Measurements from ENCODE around the gene RFTN2. TPM values are rescaled to one million over a fixed set of nuclear protein-coding genes. Genes with fewer than 3 reads are reported as not detected.
A peak's percentile ranks its signal among the peaks of the same experiment; 100 is the strongest.

The RFTN2 gene
- total RNA-seq, 1 donor from 2014 or later = 5.7 TPM

- no peaks in the 10 kb centered on the region for H3K27me3 Mint-ChIP-seq
- no peak overlapping the region for H3K4me3 Mint-ChIP-seq (ENCODE audit: low read depth)
- peaks cover under 1% of the 10 kb centered on the region for H3K9me3 Mint-ChIP-seq (ENCODE audit: low read depth)
Observed at GRCh38 chr2:197600306-197600705, 75.1 kb downstream of the RFTN2 start.

GRCh38 chr2:197599285-197599965 is 76.0 kb downstream of the RFTN2 start:
- Mint-ChIP-seq H3K9me3 (ENCODE audit: low read depth) (peaks cover 9% of the 10 kb centered on the region), H3K36me3 (ENCODE audit: insufficient read depth) (peaks cover 4% of the 10 kb centered on the region), H3K27ac (no peak overlapping the region), H3K4me3 (ENCODE audit: low read depth) (no peak overlapping the region), H3K27me3 (no peaks in the 10 kb centered on the region), H3K4me1 (ENCODE audit: low read depth) (no peaks in the 10 kb centered on the region)
- no peak for DNase-seq (ENCODE audit: low spot score, unreplicated experiment)
- TF ChIP-seq, protein P1, sequence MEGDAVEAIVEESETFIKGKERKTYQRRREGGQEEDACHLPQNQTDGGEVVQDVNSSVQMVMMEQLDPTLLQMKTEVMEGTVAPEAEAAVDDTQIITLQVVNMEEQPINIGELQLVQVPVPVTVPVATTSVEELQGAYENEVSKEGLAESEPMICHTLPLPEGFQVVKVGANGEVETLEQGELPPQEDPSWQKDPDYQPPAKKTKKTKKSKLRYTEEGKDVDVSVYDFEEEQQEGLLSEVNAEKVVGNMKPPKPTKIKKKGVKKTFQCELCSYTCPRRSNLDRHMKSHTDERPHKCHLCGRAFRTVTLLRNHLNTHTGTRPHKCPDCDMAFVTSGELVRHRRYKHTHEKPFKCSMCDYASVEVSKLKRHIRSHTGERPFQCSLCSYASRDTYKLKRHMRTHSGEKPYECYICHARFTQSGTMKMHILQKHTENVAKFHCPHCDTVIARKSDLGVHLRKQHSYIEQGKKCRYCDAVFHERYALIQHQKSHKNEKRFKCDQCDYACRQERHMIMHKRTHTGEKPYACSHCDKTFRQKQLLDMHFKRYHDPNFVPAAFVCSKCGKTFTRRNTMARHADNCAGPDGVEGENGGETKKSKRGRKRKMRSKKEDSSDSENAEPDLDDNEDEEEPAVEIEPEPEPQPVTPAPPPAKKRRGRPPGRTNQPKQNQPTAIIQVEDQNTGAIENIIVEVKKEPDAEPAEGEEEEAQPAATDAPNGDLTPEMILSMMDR (IDR thresholded peaks at IDR 0.05; ENCODE audit: unreplicated experiment) = peak; percentile 46

More at GRCh38 chr2:197600306-197600705, 75.1 kb downstream of the RFTN2 start:
- peaks cover under 1% of the 10 kb centered on the region for H3K36me3 Mint-ChIP-seq (ENCODE audit: insufficient read depth)
- no peak overlapping the region for H3K27ac Mint-ChIP-seq
- TF ChIP-seq, protein P1 (IDR thresholded peaks at IDR 0.05; ENCODE audit: unreplicated experiment) = no peak
- DNase-seq (ENCODE audit: low spot score, unreplicated experiment) = no peak
- H3K4me1 Mint-ChIP-seq (ENCODE audit: low read depth) = no peaks in the 10 kb centered on the region

DNA sequence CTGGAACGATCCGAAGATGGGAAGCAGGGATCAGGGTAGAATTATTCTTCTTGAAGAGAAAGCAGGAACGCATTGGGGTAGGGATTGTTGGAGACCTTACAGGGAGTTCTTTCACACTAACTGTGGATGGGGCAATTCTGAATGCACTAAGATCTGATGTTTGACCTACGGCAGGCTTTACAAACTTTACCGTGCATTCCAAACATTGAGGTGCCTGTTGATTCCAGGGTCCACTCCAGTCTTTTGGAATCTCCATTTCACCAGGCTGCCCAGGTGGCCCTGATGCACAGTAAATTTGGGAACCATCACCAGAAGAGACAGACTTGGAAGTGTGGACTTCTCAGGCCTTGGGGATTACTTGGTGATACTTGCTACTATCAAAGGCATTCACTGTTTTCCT is 76.9 kb downstream of the RFTN2 start:
- no peak overlapping the region for H3K4me3 Mint-ChIP-seq (ENCODE audit: low read depth)
- H3K9me3 Mint-ChIP-seq (ENCODE audit: low read depth) = peaks cover 9% of the 10 kb centered on the region
- H3K4me1 Mint-ChIP-seq (ENCODE audit: low read depth) = no peaks in the 10 kb centered on the region
- TF ChIP-seq, protein P1 (IDR thresholded peaks at IDR 0.05; ENCODE audit: unreplicated experiment) = no peak
- H3K27ac Mint-ChIP-seq = no peak overlapping the region
- peaks cover 4% of the 10 kb centered on the region for H3K36me3 Mint-ChIP-seq (ENCODE audit: insufficient read depth)
- DNase-seq (ENCODE audit: low spot score, unreplicated experiment) = no peak
- no peaks in the 10 kb centered on the region for H3K27me3 Mint-ChIP-seq

DNA sequence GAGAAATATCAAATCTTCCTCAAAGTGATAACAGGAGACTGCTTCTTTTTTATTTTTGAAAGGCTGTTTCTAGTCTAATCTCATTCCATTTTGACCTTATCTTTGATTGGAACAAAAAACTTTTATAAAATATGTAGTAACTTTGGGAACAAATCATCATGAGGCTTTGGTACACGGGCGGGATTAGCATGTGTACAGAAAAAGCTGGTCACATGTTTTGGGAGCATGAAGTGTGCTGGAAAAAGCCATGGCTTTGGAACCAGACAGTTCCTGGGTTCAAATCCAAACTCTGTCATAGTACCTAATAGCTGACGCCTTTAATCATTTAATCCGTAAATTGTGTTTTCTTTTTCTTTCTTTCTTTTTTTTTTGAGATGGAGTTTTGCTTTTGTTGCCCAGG is 78.2 kb downstream of the RFTN2 start:
- DNase-seq (ENCODE audit: low spot score, unreplicated experiment) = no peak
- TF ChIP-seq, protein P1 (IDR thresholded peaks at IDR 0.05; ENCODE audit: unreplicated experiment) = no peak
- Mint-ChIP-seq H3K4me3 (ENCODE audit: low read depth) (no peak overlapping the region), H3K27ac (no peak overlapping the region), H3K9me3 (ENCODE audit: low read depth) (peaks cover 9% of the 10 kb centered on the region), H3K27me3 (no peaks in the 10 kb centered on the region), H3K4me1 (ENCODE audit: low read depth) (no peaks in the 10 kb centered on the region), H3K36me3 (ENCODE audit: insufficient read depth) (peaks cover 4% of the 10 kb centered on the region)

DNA sequence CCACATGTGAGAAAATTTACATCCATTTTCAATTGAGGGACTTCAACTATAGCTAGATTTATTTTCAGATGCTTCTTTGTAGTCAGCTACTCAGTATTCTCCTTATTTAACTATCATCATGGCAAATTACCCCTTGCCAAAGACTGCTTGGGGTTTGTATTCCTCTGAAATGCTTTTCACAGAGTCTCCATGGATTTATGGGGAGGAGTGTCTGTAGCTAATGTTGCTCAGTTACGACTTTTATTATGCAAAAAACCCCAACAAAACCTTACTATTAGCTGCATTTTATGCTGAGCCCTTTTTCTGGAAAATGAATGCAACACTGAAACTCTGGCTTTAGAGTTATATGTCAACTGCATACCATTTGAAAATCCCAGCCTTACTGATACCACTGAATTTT is 78.6 kb downstream of the RFTN2 start:
- Mint-ChIP-seq H3K27me3 (no peaks in the 10 kb centered on the region), H3K27ac (no peak overlapping the region), H3K36me3 (ENCODE audit: insufficient read depth) (peaks cover 4% of the 10 kb centered on the region), H3K9me3 (ENCODE audit: low read depth) (peaks cover 9% of the 10 kb centered on the region), H3K4me3 (ENCODE audit: low read depth) (no peak overlapping the region), H3K4me1 (ENCODE audit: low read depth) (no peaks in the 10 kb centered on the region)
- TF ChIP-seq, protein P1 (IDR thresholded peaks at IDR 0.05; ENCODE audit: unreplicated experiment) = no peak
- no peak for DNase-seq (ENCODE audit: low spot score, unreplicated experiment)

Data from progenitor cell of endocrine pancreas (in vitro differentiated cells).